GM11168 (cell line): ENCODE measurements around the gene DHX38.
"Not testable (repeated sequence)": the region's sequence is repeated elsewhere in the genome, so short reads cannot be mapped to it uniquely, and the experiment has no call there.

Experiments
- in situ Hi-C: fragments of 300-500 bp; cut with MboI; formaldehyde crosslinking; loops from one replicate; pipeline ENCODE4 v1.12.0; 2022; ENCODE audit warnings: low sequenced_read_pairs; ENCODE audit not compliant: unreplicated experiment

DHX38 gene

DNA sequence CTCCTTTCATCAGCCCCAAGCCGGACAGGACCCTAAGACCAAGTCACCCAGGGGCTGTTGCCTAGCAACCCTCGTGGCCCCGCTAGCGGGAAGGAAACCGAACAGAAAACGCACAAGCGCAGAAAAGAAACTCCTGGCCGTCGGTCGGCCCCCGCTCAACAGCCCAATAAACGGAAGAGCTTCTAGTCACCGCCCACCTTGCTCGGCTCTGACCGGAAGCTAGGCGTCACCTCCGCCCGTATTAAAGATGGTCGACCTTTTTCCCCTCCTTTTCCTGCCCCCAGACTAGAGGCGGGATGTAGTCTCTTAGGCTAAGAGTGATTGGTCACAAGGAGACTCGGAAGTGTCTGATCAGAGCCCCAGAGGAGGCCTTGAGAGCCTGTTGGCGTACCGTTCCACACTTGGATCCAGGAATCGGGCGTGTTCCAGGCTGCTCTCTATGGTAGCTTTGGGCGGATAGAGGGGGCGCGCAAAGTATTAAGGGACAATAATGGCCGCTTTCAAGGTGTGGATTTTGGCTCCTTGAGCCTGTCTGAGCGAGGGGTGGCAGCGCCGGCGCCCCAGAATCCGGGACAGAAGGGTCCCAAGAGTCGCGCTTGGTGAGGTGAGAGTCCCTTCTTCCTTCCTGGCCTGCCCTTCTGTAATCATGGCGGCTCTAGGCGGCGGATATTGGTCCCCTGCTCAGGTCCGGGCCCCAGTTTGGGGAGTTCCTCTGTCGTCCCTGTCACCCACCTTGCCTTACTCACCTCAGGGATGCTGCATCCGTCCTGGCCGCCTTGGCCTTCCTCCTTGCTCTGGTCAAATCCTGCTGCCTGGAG lies at the start of gene DHX38, which contains the start of gene TXNL4B:
DHX38 (plus strand) TSS at position 400 of the 818 bp plus-strand sequence. CDS start 2,311 bp downstream, outside the sequence.
TXNL4B (minus strand) TSS at position 173 of the 818 bp plus-strand sequence. CDS start 2,871 bp downstream, outside the sequence.
- in situ Hi-C loops, result no loop called here

DNA sequence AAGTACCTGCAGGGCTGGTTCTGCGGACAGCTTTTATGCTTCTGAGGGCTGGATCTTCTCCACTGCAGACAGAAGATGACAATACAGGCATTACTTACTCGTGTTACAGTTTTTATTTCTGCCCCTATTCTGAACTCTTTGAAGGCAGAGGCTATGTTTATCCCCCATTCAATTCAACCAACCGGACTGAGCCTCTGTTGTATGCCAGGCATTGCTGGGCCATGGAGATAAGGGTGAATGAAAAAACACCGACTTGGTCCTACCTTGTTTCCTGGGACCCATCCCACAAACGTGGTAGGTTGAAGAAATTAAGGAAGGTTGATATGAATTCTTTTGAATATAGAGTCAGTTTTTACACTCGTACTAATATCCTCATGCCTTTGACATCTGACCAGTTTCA lies 49.4 kb upstream of the DHX38 start:
- in situ Hi-C loops, result no loop called here

DNA sequence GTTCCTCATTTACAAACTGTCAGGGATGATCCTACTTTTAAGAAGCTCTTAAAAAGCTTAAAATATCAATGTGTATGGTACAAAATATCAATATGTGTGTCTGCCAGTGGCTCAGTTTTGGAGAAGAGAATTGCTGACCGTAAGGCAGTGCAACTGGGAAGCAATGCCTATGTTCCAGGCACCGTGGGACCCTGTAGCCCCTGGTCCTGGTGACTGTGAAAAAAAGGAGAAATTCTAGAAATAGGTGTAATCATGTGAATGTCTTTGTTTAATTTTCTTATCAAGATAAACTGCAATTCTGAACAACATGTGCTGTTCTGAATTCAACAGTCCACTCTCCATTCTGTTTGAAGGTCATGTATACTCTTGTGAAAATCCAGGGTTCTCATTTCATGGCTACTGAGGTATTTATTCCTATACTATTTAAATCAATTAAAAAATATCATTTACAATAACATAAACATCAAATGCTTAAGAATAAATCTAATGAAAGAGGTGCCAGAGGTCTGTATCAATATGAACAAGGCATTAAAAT lies 48.8 kb upstream of the DHX38 start:
- in situ Hi-C loops, result no loop called here

DNA sequence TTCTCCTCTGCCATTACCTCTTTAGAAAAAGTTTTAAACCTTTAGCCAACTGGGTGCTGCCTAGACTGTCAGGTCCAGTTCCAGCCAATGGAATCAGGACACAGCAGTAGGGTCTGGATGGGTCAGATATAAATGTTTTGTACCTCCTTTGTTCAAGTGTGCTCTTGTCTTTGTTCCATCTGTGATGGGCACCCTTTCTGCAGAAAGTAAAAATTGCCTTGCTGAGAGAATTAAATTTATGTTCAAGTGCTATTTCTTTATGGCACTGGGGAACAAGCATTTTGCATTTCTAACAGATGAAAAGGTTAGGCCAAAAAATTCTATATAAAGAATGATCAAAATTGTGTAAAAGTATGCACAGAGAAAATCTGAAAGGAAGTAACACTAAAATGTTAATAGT lies 44.5 kb upstream of the DHX38 start:
- in situ Hi-C loops, result no loop called here

DNA sequence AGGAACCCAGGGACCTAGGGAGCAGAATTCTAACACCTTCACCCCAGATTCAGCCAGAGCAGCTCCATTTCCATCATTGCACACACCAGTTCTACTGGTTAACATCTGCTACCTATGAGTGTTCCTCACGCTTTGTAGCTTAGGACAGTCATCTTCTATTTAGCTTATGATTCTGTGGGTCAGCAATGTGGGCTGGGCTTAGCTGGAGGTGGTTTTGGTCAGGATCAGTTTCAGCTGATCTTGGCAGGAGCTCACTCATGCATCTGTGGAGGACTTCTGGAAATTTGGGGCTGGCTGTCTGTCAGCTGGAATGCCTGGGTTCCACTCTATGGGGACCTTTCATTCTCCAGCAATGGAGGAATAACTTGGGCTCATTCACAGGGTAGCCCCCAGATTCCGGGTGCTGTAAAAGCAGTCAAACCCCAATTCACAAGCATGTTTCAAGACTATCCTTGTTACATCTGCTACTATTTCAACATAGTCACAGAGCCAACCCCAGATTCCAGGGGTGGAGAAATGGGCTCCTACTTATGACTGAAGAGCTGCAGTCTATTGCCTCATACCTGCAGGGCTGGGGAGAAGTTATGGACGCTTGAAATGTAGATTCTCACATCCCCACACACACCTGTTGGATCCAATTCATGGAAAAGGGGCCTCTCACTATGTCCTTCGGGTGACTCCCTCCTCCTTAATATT lies 42.7 kb upstream of the DHX38 start:
- in situ Hi-C loops, result no loop called here

DNA sequence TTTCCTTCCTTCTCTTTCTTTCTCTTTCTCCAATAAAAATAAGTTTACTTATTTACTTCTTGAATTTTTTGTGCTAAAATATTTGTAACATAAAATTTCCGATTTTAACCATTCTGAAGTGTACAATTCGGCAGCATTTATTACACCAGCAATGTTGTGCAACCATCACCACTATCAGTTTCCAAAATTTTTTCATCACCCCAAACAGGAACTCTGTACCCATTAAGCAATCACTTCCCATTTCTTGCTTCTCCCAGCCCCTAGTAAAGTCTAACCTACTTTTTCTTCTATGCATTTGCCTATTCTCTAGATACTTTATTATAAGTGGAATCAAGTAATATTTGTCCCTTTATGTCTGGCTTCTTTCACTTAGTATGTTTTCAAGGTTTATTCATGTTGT lies 41.8 kb upstream of the DHX38 start:
- in situ Hi-C loops, result no loop called here

DNA sequence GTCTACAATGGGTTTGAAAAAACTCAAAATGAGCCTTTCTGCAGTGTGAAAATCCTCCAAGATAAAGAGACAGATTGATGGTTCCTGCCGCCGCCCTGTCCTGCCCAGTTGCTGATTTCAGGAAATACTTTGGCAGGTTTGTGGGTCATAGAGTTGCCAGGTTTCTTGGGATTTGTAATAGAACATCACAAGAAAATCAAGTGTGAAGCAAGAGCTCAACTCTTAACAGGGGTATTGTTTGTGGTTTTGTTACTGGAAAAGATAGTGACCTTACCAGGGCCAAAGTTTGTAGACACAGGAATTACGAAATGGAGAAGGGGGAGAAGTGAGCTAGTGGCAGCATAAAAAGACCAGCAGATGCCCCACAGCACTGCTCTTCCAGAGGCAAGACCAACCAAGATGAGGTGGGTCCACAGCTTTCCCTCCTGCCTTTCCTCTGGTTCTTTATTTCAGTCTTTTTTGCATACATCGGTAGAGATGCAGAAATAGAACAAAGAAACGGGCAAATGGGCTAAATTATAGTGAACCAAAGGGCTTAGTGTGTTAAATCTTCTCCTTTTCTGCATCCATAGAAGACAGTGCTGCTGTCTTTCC lies 39.3 kb upstream of the DHX38 start, which contains the start of gene HP:
HP (plus strand) TSS at position 252 of the 594 bp plus-strand sequence; CDS start at position 400, 148 bp downstream.
- in situ Hi-C loops, result not testable (repeated sequence)

DNA sequence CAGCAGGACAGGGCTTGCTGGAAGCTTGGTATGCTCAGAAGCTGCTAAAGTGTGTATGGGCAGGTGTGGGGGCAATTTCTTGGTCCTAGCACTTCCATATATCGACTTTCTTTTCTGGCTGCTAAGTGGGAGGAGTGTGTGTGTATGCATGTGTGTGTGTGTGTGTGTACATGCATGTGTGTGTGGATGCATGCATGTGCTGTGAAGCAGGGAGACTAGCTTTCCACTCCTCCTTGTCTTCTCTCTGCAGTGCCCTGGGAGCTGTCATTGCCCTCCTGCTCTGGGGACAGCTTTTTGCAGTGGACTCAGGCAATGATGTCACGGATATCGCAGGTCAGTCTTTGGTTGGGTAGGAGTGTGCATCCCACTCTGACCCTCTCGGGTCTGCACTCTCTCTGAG lies 37.7 kb upstream of the DHX38 start:
- in situ Hi-C loops, result no loop called here

DNA sequence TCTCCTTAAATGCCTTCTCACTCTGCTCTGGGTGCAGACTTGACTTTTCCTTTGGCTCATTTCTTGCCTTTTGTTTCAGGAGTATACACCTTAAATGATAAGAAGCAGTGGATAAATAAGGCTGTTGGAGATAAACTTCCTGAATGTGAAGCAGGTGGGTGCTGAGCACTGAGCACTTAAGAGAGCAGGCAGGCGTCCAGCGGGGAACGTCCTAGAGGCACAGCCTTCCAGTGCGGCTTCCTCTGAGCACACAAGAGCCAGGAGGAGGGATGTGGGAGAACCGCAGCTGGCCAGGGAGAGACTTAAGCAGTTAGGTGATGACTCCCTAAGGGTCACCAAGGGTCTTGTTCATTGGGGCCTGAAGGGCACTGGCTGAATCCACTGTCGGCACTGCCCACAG lies 36.3 kb upstream of the DHX38 start:
- in situ Hi-C loops, result not testable (repeated sequence)

DNA sequence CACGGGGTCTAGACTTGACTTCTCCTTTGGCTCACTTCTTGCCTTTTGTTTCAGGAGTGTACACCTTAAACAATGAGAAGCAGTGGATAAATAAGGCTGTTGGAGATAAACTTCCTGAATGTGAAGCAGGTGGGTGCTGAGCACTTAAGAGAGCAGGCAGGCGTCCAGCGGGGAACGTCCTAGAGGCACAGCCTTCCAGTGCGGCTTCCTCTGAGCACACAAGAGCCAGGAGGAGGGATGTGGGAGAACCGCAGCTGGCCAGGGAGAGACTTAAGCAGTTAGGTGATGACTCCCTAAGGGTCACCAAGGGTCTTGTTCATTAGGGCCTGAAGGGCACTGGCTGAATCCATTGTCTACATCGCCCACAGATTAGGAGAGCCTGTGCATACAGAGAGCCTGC lies 34.6 kb upstream of the DHX38 start:
- in situ Hi-C loops, result not testable (repeated sequence)

DNA sequence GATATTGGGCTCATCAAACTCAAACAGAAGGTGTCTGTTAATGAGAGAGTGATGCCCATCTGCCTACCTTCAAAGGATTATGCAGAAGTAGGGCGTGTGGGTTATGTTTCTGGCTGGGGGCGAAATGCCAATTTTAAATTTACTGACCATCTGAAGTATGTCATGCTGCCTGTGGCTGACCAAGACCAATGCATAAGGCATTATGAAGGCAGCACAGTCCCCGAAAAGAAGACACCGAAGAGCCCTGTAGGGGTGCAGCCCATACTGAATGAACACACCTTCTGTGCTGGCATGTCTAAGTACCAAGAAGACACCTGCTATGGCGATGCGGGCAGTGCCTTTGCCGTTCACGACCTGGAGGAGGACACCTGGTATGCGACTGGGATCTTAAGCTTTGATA lies 33.2 kb upstream of the DHX38 start:
- in situ Hi-C loops, result no loop called here

DNA sequence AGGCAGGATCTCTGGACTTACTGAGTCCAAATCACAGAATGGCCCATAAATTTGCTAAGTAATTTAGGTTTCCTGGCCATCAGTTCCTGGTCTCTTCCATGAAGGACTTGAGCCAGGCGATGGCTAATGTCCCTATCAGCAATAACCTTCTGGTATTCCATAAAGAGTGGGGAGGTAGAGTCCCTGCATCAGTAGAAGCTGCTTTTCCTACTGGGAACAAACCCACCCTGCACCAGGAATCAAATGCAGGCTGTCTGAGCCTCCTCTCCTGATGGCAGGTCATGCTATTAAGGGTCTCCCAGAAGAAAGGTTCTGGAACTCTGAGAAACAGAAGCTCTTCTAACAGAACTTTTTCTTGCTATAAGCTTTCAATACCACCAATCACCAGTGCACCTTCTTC lies 32.1 kb upstream of the DHX38 start:
- in situ Hi-C loops, result no loop called here

DNA sequence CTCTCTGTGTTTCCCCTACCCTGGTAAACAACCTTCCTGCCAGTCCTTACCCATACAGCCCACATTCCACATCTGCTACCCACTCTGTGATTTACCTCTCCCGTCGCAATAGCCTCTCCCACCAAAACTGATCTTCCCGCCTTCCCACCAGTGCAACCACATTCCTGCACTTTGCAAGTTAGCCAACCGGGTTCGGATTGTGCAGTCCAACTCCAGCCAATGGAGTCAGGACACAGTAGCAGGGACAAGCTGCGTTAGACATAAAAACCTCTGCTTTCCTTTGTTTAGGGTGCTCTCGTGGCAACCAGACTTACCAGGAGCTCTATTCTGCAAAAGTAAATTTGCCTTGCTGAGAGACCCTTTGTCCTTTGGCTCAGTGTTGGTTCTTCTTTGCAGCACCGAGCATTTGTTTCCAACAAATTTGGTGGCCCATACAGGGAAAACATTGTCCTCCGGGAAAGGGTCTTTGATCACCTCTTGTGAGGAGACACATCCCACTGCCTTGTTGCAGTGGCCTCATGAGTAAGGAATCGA lies 29.2 kb upstream of the DHX38 start:
- in situ Hi-C loops, result no loop called here

DNA sequence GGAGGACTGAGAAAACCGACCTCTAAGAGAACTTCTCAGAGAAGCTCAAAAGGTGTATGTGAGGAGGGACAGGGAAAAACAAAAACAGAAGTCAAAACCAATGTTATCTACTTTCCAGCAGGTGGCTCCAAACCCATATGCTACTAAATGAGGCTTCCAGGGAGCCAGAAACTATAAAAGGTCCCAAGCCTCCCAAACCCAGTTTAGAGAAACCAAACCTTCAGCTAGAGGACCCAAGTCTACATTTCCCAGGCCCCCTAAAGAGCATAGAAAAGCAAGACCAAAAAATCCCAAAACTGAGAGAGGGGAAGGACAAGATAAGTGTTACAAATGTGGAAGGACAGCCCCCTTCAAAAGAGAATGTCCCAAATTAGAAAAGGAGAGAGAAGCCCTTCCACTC lies 26.9 kb upstream of the DHX38 start:
- in situ Hi-C loops, result no loop called here

DNA sequence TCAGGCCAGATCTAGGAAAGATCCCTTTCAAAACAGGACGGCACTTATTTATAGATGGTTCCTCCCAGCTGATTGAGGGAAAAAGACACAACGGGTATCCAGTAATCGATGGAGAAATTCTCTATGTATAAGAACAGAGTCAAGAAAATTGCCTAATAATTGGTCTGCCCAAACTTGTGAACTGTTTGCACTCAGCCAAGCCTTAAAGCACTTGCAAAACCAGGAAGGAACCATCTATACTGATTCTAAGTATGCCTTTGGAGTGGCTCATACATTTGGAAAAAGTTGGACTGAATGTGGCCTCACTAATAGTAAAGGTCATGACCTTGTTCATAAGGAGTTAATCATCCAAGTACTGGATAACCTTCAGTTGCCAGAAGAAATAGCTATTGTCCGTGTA lies 24.7 kb upstream of the DHX38 start:
- in situ Hi-C loops, result no loop called here

DNA sequence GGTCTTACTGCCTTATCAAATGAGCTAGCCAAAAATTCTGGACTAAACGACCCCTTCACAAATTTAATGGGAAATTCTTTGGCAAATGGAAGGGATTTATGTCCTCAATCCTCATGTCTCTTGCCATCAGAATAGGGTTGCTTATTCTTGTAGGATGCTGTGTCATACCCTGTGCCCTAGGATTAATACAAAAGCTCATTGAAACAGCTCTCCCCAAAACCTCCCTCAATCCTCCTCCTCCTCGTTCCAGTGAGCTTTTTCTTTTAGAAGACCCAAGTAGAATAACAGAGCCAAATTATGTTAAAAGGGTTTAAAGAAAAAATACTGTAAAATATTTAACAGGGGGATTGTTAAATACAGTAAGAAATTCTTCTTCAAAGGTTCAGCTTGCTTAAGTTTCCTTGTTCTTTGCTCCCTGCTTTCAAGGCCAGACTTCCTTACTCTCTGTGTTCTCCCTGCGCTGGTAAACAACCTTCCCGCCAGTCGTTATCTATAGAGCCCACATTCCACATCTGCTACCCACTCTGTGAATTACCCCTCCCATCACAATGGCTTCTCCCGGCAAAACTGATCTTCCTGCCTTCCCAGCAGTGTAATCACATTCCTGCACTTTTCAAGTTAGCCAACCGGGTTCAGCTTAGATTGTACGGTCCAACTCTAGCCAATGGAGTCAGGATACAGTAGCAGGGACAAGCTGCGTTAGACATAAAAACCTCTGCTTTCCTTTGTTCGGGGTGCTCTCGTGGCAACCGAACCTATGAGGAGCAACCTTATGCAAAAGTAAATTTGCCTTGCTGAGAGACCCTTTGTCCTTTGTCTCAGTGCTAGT lies 20.9 kb upstream of the DHX38 start:
- in situ Hi-C loops, result no loop called here

DNA sequence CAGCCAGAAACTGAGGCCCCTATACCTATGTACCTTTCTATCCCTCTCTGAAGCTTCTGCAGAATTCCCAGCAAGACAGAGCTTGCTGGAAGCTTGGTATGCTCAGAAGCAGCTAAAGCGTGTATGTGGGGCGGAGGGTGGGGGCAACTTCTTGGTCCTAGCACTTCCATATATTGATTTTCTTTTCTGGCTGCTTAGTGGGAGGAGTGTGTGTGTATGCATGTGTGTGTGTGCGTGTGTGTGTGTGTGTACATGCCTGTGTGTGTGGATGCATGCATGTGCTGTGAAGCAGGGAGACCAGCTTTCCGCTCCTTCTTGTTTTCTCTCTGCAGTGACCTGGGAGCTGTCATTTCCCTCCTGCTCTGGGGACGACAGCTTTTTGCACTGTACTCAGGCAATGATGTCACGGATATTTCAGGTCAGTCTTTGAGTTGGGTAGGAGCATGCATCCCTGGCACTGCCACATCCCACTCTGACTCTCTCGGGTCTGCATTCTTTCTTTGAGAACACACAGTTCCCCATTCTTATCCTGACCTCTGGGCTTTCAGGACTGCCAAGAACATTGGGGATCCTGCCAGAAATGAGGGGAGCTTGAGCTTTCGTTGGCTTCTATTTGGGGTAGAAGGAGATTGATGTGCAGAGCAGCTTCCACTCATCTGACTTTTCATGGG lies 20.0 kb upstream of the DHX38 start:
- in situ Hi-C loops, result no loop called here

DNA sequence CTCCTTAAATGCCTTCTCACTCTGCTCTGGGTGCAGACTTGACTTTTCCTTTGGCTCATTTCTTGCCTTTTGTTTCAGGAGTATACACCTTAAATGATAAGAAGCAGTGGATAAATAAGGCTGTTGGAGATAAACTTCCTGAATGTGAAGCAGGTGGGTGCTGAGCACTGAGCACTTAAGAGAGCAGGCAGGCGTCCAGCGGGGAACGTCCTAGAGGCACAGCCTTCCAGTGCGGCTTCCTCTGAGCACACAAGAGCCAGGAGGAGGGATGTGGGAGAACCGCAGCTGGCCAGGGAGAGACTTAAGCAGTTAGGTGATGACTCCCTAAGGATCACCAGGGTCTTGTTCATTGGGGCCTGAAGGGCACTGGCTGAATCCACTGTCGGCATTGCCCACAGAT lies 18.6 kb upstream of the DHX38 start:
- in situ Hi-C loops, result not testable (repeated sequence)
